Parathyroid adenoma (tissue), 2 donors: ENCODE results near the gene PPIF.

Experiments
- H2AFZ ChIP-seq: fragments of 300-600 bp; sonication (generic); one replicate; pipeline ENCODE4 v1.7.0; 2017; ENCODE audit warnings: antibody characterized with exemption, mild to moderate bottlenecking
- H3K27ac ChIP-seq: fragments of 300-600 bp; sonication (generic); one replicate; pipeline ENCODE4 v1.7.0; 2017
- H3K27me3 ChIP-seq: fragments of 300-600 bp; sonication (generic); one replicate; pipeline ENCODE4 v1.7.0; 2017; ENCODE audit warnings: low read length; ENCODE audit not compliant: control insufficient read depth, insufficient read depth
- H3K36me3 ChIP-seq: fragments of 300-600 bp; sonication (generic); one replicate; pipeline ENCODE4 v1.7.0; 2017; ENCODE audit warnings: low read length; ENCODE audit not compliant: control insufficient read depth, insufficient read depth
- H3K4me1 ChIP-seq: fragments of 300-600 bp; sonication (generic); one replicate; pipeline ENCODE4 v1.7.0; 2017; ENCODE audit warnings: control low read depth
- H3K4me2 ChIP-seq: fragments of 300-600 bp; sonication (generic); one replicate; pipeline ENCODE4 v1.7.0; 2017; ENCODE audit warnings: low read length
- H3K4me3 ChIP-seq: fragments of 300-600 bp; sonication (generic); one replicate; pipeline ENCODE4 v1.7.0; 2017; ENCODE audit warnings: low read depth, low read length
- H3K79me2 ChIP-seq: fragments of 300-600 bp; sonication (generic); one replicate; pipeline ENCODE4 v1.7.0; 2017; ENCODE audit warnings: control low read depth
- H3K9ac ChIP-seq: fragments of 300-600 bp; sonication (generic); one replicate; pipeline ENCODE4 v1.7.0; 2017; ENCODE audit warnings: mild to moderate bottlenecking
- H3K9me3 ChIP-seq: fragments of 300-600 bp; sonication (generic); one replicate; pipeline ENCODE4 v1.7.0; 2017; ENCODE audit warnings: low read length; ENCODE audit not compliant: control insufficient read depth
- TF ChIP-seq, protein P1 (sequence below): fragments of 300-600 bp; sonication (generic); IDR thresholded peaks from one replicate; pipeline ENCODE4 v1.7.0; 2017; ENCODE audit warnings: antibody characterized with exemption, mild to moderate bottlenecking
- donor health status: primary hyperparathyroidism.

The PPIF gene

DNA sequence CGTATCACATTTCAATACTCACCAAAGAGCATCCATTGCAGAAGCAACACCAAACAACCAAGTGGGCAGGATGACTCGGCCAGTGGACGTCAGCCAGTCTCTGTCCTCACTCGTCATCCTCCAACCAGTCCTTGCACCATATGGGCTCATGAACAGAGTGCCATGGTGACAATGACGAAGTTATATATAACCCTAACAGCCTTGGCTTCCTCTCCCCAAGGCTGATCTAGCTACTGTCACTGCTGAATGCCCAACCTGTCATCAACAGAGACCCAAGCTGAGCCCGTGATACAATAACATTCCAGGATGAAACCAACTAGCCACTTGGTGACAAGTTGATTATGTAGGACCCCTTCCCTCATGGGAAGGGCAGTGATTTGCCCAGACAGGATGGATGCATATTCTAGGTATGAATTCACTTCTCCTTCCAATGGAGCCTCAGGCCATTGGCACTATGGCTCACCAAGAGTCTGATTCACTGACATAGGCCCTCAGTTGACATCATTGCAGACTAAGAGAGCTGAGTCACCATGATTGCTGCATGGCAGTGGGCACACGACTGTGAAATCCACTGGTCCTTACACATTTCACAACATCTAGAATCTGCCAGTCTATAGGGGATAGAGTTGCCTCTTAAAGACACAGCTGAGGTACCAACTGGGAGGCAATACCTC lies 26.3 kb upstream of the PPIF start:
- Histone ChIP-seq H3K9ac (no peak overlapping the region), H3K4me3 (no peak overlapping the region), H2AFZ (no peak overlapping the region), H3K36me3 (no peaks in the 10 kb centered on the region), H3K4me1 (no peaks in the 10 kb centered on the region), H3K79me2 (no peaks in the 10 kb centered on the region), H3K9me3 (no peaks in the 10 kb centered on the region), H3K27ac (no peak overlapping the region), H3K4me2 (no peak overlapping the region), H3K27me3 (no peaks in the 10 kb centered on the region)
- TF ChIP-seq, protein P1, sequence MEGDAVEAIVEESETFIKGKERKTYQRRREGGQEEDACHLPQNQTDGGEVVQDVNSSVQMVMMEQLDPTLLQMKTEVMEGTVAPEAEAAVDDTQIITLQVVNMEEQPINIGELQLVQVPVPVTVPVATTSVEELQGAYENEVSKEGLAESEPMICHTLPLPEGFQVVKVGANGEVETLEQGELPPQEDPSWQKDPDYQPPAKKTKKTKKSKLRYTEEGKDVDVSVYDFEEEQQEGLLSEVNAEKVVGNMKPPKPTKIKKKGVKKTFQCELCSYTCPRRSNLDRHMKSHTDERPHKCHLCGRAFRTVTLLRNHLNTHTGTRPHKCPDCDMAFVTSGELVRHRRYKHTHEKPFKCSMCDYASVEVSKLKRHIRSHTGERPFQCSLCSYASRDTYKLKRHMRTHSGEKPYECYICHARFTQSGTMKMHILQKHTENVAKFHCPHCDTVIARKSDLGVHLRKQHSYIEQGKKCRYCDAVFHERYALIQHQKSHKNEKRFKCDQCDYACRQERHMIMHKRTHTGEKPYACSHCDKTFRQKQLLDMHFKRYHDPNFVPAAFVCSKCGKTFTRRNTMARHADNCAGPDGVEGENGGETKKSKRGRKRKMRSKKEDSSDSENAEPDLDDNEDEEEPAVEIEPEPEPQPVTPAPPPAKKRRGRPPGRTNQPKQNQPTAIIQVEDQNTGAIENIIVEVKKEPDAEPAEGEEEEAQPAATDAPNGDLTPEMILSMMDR: no peak

DNA sequence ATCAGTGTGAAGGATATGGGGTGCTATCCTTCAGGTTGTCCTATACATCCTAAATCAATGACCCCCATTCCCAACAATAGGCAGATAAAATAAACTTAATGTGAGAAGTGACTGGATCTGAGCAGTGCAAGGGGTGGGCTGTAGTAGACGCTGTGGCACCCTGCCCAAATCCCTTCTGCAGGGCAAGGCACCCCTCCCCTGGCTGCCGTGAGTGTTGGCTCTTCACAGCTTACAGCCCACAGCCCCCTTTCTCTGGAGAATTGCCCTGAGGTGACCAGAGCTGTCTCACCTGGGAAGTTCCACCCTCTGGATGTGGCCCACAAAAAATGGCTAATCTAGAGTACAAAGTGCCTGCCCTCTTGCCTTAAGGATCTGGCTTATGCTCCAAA lies 25.8 kb upstream of the PPIF start:
- TF ChIP-seq, protein P1: no peak
- no peak overlapping the region for H3K9ac ChIP-seq
- H3K27me3 ChIP-seq: no peaks in the 10 kb centered on the region
- H3K4me1 ChIP-seq: no peaks in the 10 kb centered on the region
- H3K27ac ChIP-seq: no peak overlapping the region
- no peak overlapping the region for H3K4me3 ChIP-seq
- H3K4me2 ChIP-seq: no peak overlapping the region
- H2AFZ ChIP-seq: no peak overlapping the region
- H3K9me3 ChIP-seq: no peaks in the 10 kb centered on the region
- H3K36me3 ChIP-seq: no peaks in the 10 kb centered on the region
- no peaks in the 10 kb centered on the region for H3K79me2 ChIP-seq

DNA sequence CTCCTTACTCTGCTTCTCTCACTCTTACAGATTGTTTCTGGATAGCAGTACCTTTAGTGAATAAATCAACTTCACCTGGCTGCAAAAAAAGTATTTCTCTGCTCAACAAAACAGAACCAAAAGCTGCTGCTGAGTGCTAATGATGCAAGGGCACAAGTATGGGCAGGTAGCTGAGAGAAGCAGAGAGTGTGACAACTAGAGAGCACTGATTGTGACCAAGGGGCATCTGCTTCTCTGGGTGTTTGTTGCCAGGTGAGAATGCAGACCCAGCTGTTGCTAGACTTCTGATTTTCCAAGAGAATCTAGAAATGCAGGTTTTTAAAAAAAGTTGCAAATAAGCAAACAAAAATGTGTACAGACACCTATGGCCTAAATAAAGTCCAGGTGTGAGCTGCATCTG lies 25.3 kb upstream of the PPIF start:
- Histone ChIP-seq H3K9ac (no peak overlapping the region), H3K27ac (no peak overlapping the region), H3K27me3 (no peaks in the 10 kb centered on the region), H3K79me2 (no peaks in the 10 kb centered on the region), H2AFZ (no peak overlapping the region), H3K9me3 (no peaks in the 10 kb centered on the region), H3K4me3 (no peak overlapping the region), H3K4me1 (no peaks in the 10 kb centered on the region), H3K36me3 (no peaks in the 10 kb centered on the region), H3K4me2 (no peak overlapping the region)
- TF ChIP-seq, protein P1: no peak

DNA sequence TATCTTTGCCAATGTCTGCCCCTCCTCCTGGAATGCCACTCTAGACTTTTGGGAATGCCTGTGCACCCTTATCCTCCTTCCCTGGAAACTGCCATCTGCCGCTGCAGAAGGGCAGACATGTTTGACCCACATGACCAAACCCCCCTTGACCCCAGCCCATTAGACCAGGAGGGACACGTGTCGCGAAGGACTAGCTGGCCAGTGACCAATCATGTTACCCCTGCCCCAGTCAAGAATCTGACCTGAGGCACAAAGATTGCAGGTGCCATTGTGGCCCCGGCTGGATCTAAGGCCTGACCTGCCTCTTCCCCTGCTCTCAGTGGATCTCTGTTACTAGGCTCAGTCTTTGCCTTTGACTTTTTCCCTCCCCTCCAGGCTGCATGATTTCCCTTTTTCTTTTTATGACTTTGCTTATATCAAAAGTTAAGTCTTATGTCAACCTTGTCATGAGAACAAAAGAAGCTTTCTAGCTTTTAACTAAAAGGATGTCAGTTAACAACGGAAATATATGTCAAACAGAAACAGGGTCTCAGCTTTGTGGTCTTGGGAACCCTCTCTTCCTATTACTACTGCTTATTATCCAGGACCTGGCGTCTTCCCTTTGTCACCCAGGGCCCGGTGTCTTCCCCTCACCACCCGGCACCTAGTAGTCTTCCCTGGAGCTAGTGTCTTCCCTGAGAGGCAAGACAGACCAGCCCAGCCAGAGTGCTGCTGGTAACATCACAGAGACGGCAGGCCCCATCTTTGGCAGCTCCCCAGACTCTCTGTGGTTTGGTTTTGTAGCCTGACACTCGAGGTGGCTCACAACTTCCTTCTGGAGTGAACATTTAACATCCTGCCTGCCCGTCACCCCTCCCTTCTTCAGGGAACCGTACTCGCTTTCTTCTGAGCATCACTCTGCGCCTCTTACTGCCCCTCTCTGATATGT lies 24.4 kb upstream of the PPIF start:
- Histone ChIP-seq H3K4me2 (no peak overlapping the region), H3K79me2 (no peaks in the 10 kb centered on the region), H3K9ac (no peak overlapping the region), H3K4me3 (no peak overlapping the region), H3K4me1 (no peaks in the 10 kb centered on the region), H3K27ac (no peak overlapping the region), H3K9me3 (no peaks in the 10 kb centered on the region), H2AFZ (no peak overlapping the region), H3K36me3 (no peaks in the 10 kb centered on the region), H3K27me3 (no peaks in the 10 kb centered on the region)
- TF ChIP-seq, protein P1: no peak
